Measurements from ENCODE around the gene RPL36. TPM values are rescaled to one million over a fixed set of nuclear protein-coding genes. Genes with fewer than 3 reads are reported as not detected.

RPL36 gene
- total RNA-seq, 4 donors from 2014 or later = 329 to 784 (median 462) TPM

DNA sequence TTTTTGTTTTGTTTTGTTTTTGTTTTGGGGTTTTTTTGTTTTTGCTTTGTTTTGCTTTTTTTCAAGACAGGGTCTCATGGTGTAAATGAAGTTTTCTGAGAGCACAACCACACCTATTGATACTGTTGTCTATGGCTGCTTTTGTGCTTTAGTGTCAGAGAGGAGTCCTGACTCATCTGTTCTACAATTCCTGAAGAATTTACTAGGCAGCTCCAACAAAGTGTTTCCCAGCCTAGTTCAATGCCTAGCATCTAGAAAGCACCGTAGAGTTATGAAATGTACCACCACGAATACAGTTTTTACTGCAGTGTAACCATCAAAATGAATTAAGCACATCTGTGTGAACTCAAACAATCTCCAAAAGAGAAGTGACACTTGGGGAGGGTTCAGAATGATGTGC is 46.1 kb upstream of the RPL36 start:
- no peak for TF ChIP-seq POLR2A (IDR thresholded peaks at IDR 0.05)
- TF ChIP-seq, protein P1, sequence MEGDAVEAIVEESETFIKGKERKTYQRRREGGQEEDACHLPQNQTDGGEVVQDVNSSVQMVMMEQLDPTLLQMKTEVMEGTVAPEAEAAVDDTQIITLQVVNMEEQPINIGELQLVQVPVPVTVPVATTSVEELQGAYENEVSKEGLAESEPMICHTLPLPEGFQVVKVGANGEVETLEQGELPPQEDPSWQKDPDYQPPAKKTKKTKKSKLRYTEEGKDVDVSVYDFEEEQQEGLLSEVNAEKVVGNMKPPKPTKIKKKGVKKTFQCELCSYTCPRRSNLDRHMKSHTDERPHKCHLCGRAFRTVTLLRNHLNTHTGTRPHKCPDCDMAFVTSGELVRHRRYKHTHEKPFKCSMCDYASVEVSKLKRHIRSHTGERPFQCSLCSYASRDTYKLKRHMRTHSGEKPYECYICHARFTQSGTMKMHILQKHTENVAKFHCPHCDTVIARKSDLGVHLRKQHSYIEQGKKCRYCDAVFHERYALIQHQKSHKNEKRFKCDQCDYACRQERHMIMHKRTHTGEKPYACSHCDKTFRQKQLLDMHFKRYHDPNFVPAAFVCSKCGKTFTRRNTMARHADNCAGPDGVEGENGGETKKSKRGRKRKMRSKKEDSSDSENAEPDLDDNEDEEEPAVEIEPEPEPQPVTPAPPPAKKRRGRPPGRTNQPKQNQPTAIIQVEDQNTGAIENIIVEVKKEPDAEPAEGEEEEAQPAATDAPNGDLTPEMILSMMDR (IDR thresholded peaks at IDR 0.05 in 4 of 5, conservative IDR thresholded peaks at IDR 0.05 in 1 of 5) = no peak
- no peak for DNase-seq
- Histone ChIP-seq H3K9me3 (no peaks in the 10 kb centered on the region), H3K4me1 (peaks cover 0 to 5% of the 10 kb centered on the region in 2 donors), H3K27ac (no peak overlapping the region), H3K27me3 (no peaks in the 10 kb centered on the region), H3K4me3 (no peak overlapping the region), H3K36me3 (peaks cover 0 to 48% of the 10 kb centered on the region in 2 donors)
- in situ Hi-C loops (cut with MboI; ENCODE audit: low sequenced_read_pairs in 4 of 4) (no loop called here), intact Hi-C loops (cut with DNase I; ENCODE audit: low total_unique reads) (no loop called here)
- ATAC-seq = no peak

DNA sequence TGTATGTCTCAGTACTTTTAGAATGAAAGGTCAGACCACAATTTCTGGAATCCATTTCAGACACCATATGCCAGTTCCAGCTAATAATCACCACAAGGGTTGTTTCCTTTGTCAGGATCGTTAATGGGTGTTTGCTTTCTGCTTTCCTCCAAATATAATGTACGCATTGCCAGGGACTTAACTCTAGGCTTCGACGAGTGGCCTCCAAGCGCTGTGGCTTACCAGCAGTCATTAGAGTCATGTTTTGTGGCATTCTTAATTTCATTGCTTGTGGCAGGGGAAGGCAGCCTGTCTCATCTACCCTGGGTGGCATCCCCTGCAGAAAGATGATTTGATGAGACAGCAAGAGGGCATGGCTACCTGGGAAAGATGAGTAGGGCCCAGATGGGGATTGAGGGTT is 44.7 kb upstream of the RPL36 start:
- ATAC-seq (no peak), DNase-seq (no peak)
- peaks cover 0 to 3% of the 10 kb centered on the region in 2 donors for H3K4me1 ChIP-seq
- in situ Hi-C loops (cut with MboI; ENCODE audit: low sequenced_read_pairs in 4 of 4) (no loop called here), intact Hi-C loops (cut with DNase I; ENCODE audit: low total_unique reads) (no loop called here)
- no peaks in the 10 kb centered on the region for H3K9me3 ChIP-seq
- no peak overlapping the region for H3K4me3 ChIP-seq
- H3K36me3 ChIP-seq = peaks cover 0 to 58% of the 10 kb centered on the region in 2 donors
- H3K27ac ChIP-seq = no peak overlapping the region
- no peaks in the 10 kb centered on the region for H3K27me3 ChIP-seq
- TF ChIP-seq, protein P1 (IDR thresholded peaks at IDR 0.05 in 4 of 5, conservative IDR thresholded peaks at IDR 0.05 in 1 of 5) = no peak
- no peak for TF ChIP-seq POLR2A (IDR thresholded peaks at IDR 0.05)

DNA sequence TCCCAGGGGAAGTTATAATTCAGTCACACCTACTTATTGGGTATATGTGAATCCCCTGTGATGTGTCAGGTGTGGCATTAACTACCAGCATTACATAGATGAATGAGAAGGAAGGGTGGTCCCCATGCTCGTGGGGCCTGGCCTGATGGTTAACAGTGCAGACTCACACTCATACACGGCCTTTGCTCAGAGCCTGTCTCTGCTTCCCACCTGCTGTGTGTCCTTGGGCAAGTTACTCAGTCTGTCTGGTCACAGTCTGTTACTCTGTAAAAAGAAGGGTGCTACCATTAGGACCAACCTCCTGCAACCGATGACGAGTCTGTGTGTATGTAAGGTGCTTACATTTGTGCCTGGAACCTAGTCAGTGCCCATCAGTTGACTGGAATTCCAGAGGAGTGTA is 43.4 kb upstream of the RPL36 start:
- Histone ChIP-seq H3K27ac (no peak overlapping the region), H3K9me3 (no peaks in the 10 kb centered on the region), H3K4me1 (no peaks in the 10 kb centered on the region), H3K27me3 (no peaks in the 10 kb centered on the region), H3K4me3 (no peak overlapping the region), H3K36me3 (peaks cover 0 to 71% of the 10 kb centered on the region in 2 donors)
- intact Hi-C loops (cut with DNase I; ENCODE audit: low total_unique reads) (no loop called here), in situ Hi-C loops (cut with MboI; ENCODE audit: low sequenced_read_pairs in 4 of 4) (no loop called here)
- no peak for TF ChIP-seq POLR2A (IDR thresholded peaks at IDR 0.05)
- TF ChIP-seq, protein P1 (IDR thresholded peaks at IDR 0.05 in 4 of 5, conservative IDR thresholded peaks at IDR 0.05 in 1 of 5) = no peak
- ATAC-seq (no peak), DNase-seq (no peak)

DNA sequence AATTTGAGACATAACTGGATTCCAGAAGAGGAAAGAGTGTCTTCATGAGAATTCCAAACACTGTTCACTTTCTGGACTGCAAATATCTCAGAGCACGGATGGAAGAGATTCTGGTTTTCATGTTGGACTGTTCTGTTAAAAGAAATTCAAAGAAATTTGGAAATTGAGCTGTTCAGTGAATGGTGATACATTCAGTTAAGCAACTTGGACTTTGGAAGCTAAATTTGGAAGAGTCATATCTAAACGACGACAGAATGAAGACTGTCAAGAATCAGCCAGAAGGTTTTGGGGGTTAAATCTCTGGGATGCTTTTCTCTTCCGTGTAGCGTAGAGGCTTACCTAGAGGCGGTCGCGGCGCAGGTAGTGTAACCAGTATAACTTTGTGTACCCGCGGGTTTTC is 41.6 kb upstream of the RPL36 start:
- no peak for ATAC-seq
- intact Hi-C loops (cut with DNase I; ENCODE audit: low total_unique reads) = no loop called here

More for the DNA sequence above, 41.6 kb upstream of the RPL36 start:
- no peaks in the 10 kb centered on the region for H3K4me1 ChIP-seq
- no peak overlapping the region for H3K4me3 ChIP-seq
- peaks cover 0 to 80% of the 10 kb centered on the region in 2 donors for H3K36me3 ChIP-seq
- no peak for DNase-seq
- H3K27ac ChIP-seq = no peak overlapping the region
- in situ Hi-C loops (cut with MboI; ENCODE audit: low sequenced_read_pairs in 4 of 4) = no loop called here
- no peaks in the 10 kb centered on the region for H3K27me3 ChIP-seq
- no peak for TF ChIP-seq POLR2A (IDR thresholded peaks at IDR 0.05)
- TF ChIP-seq, protein P1 (IDR thresholded peaks at IDR 0.05 in 4 of 5, conservative IDR thresholded peaks at IDR 0.05 in 1 of 5) = no peak
- no peaks in the 10 kb centered on the region for H3K9me3 ChIP-seq

Data from gastrocnemius medialis (tissue), 4 donors.